A673 (cell line): ENCODE results near the gene CDIPT.

Experiments
- CTCF ChIP-seq: fragments of 300-800, 200-600 bp; sonication (generic); conservative IDR thresholded peaks from 2 replicates; pipeline ENCODE4 v1.5.1; 2017; ENCODE audit warnings: low read depth, mild to moderate bottlenecking, antibody characterized with exemption, low read length, moderate library complexity, mixed read lengths
- EZH2 ChIP-seq: fragments of 200-600 bp; sonication (generic); IDR thresholded peaks from 2 replicates; pipeline ENCODE4 v1.6.1; 2017; ENCODE audit warnings: borderline replicate concordance, low read depth, mild to moderate bottlenecking, mixed read lengths, antibody characterized with exemption, low read length; ENCODE audit not compliant: poor library complexity, severe bottlenecking

GRCh38 chr16:29836623-29837022 is 26.4 kb downstream of the CDIPT start:
- TF ChIP-seq CTCF: no peak
- TF ChIP-seq EZH2: no peak
